GM23338 (cell line): ENCODE measurements around the gene CAMSAP1. TPM values are rescaled to one million over a fixed set of nuclear protein-coding genes. Genes with fewer than 3 reads are reported as not detected.

Experiments
- ATAC-seq: fragments of 200-7000 bp; cut with Tn5 transposase; 3 replicates; pipeline ENCODE4 v1.9.1; 2020
- DNase-seq: peaks from one replicate; pipeline ENCODE4 v3.0.0-alpha.2; 2015; ENCODE audit warnings: low spot score
- H2AFZ ChIP-seq: fragments of 200-600 bp; sonication (generic); 2 replicates; pipeline ENCODE4 v1.8.0; 2016; ENCODE audit warnings: antibody characterized with exemption, mild to moderate bottlenecking, moderate library complexity
- H3F3A ChIP-seq: fragments of 200-600 bp; sonication (generic); replicated peaks from 2 replicates; pipeline ENCODE4 v1.8.0; 2017; ENCODE audit warnings: antibody characterized with exemption, mixed run types, low read depth
- H3K27ac ChIP-seq: fragments of 200-600 bp; sonication (generic); 2 replicates; pipeline ENCODE4 v1.6.1; 2016; ENCODE audit warnings: low read depth
- H3K27me3 ChIP-seq: fragments of 200-600 bp; sonication (generic); 2 replicates; pipeline ENCODE4 v1.8.0; 2016; ENCODE audit warnings: mild to moderate bottlenecking, mixed run types, moderate library complexity; ENCODE audit not compliant: insufficient read depth
- H3K36me3 ChIP-seq: fragments of 200-600 bp; sonication (generic); 2 replicates; pipeline ENCODE4 v1.8.0; 2016; ENCODE audit warnings: mild to moderate bottlenecking; ENCODE audit not compliant: insufficient read depth
- H3K4me1 ChIP-seq: fragments of 200-600 bp; sonication (generic); 2 replicates; pipeline ENCODE4 v1.8.0; 2016; ENCODE audit warnings: mild to moderate bottlenecking, moderate library complexity; ENCODE audit not compliant: insufficient read depth
- H3K4me2 ChIP-seq: fragments of 200-600 bp; sonication (generic); 2 replicates; pipeline ENCODE4 v1.7.1; 2017; ENCODE audit warnings: mixed run types
- H3K4me3 ChIP-seq: fragments of 200-600 bp; sonication (generic); 2 replicates; pipeline ENCODE4 v1.6.1; 2016; ENCODE audit warnings: mixed run types
- H3K79me2 ChIP-seq: fragments of 200-600 bp; sonication (generic); replicated peaks from 2 replicates; pipeline ENCODE4 v1.8.0; 2017; ENCODE audit warnings: mild to moderate bottlenecking; ENCODE audit not compliant: insufficient read depth
- H3K9me2 ChIP-seq: fragments of 200-600 bp; sonication (generic); 2 replicates; pipeline ENCODE4 v1.8.0; 2017; ENCODE audit not compliant: insufficient read depth
- H4K20me1 ChIP-seq: fragments of 200-600 bp; sonication (generic); replicated peaks from 2 replicates; pipeline ENCODE4 v1.8.0; 2017; ENCODE audit warnings: mild to moderate bottlenecking; ENCODE audit not compliant: insufficient read depth
- H3K27ac Mint-ChIP-seq: 2 replicates; pipeline ENCODE4 v1.8.0; 2020; ENCODE audit warnings: inconsistent platforms, mild to moderate bottlenecking, moderate library complexity, mixed read lengths
- H3K27me3 Mint-ChIP-seq: 3 replicates; pipeline ENCODE4 v1.8.0; 2022; ENCODE audit warnings: low read depth, mild to moderate bottlenecking, moderate library complexity, mixed read lengths, inconsistent platforms; ENCODE audit not compliant: insufficient read depth, poor library complexity
- H3K36me3 Mint-ChIP-seq: 3 replicates; pipeline ENCODE4 v1.8.0; 2021; ENCODE audit warnings: low read depth, mild to moderate bottlenecking, inconsistent platforms, moderate library complexity, mixed read lengths
- H3K4me1 Mint-ChIP-seq: 3 replicates; pipeline ENCODE4 v1.8.0; 2020; ENCODE audit warnings: mild to moderate bottlenecking, inconsistent platforms, mixed read lengths
- H3K4me3 Mint-ChIP-seq: 3 replicates; pipeline ENCODE4 v1.8.0; 2021; ENCODE audit warnings: moderate library complexity, mild to moderate bottlenecking, inconsistent platforms, mixed read lengths
- H3K9me3 Mint-ChIP-seq: 3 replicates; pipeline ENCODE4 v1.8.0; 2020; ENCODE audit warnings: moderate library complexity, mild to moderate bottlenecking, inconsistent platforms, mixed read lengths
- CREB1 ChIP-seq: fragments of 250-450 bp; sonication (Bioruptor Pico); IDR thresholded peaks from 2 replicates; pipeline ENCODE4 v1.5.0; 2020; ENCODE audit warnings: low read depth, mild to moderate bottlenecking, moderate library complexity
- EZH2 ChIP-seq: fragments of 200-600 bp; sonication (generic); IDR thresholded peaks from one replicate; pipeline ENCODE4 v1.8.0; 2017; ENCODE audit warnings: antibody characterized with exemption, mild to moderate bottlenecking, low read depth; ENCODE audit not compliant: unreplicated experiment
- EZH2phosphoT487 ChIP-seq: fragments of 200-600 bp; sonication (generic); IDR thresholded peaks from one replicate; pipeline ENCODE4 v1.8.1; 2018; ENCODE audit warnings: antibody characterized with exemption; ENCODE audit not compliant: unreplicated experiment
- JUNB ChIP-seq: IDR thresholded peaks from one replicate; pipeline ENCODE4 v1.6.1; 2016; ENCODE audit warnings: antibody characterized with exemption; ENCODE audit not compliant: unreplicated experiment
- NANOG ChIP-seq: IDR thresholded peaks from 2 replicates; pipeline ENCODE4 v1.6.1; 2016; ENCODE audit warnings: antibody characterized with exemption, borderline replicate concordance
- POLR2AphosphoS5 ChIP-seq: IDR thresholded peaks from 2 replicates; pipeline ENCODE4 v1.6.1; 2016; ENCODE audit warnings: antibody characterized with exemption, low read depth
- STAT1 ChIP-seq: IDR thresholded peaks from one replicate; pipeline ENCODE4 v1.6.1; 2016; ENCODE audit warnings: antibody characterized with exemption; ENCODE audit not compliant: unreplicated experiment
- ZNF114 ChIP-seq: fragments of 250-450 bp; sonication (Bioruptor Pico); IDR thresholded peaks from 2 replicates; pipeline ENCODE4 v1.5.0; 2020; ENCODE audit warnings: mild to moderate bottlenecking, moderate library complexity
- ZNF331 ChIP-seq: fragments of 250-450 bp; sonication (Bioruptor Pico); IDR thresholded peaks from 2 replicates; pipeline ENCODE4 v1.5.0; 2020; ENCODE audit warnings: low read depth, mild to moderate bottlenecking, moderate library complexity
- polyA plus RNA-seq: library from polyadenylated mRNA; unstranded; fragments of >200 nt; fragmentation: Nextera tagmentation; extraction: Ambion mirVana; gene quantifications from 2 replicates; pipeline ENCODE4 v1.2.1, GENCODE V29; 2016
- total RNA-seq: library from RNA; depleted of rRNA; stranded (reverse); fragments of >200 nt; shearing (Covaris generic); gene quantifications from 2 replicates; pipeline ENCODE4 v1.2.3, GENCODE V29; 2014
- TF ChIP-seq, protein P1 (sequence below): IDR thresholded peaks from 2 replicates; pipeline ENCODE4 v1.6.1; 2016; ENCODE audit warnings: antibody characterized with exemption
- TF ChIP-seq, protein P2 (sequence below): fragments of 250-450 bp; sonication (Bioruptor Pico); IDR thresholded peaks from 2 replicates; pipeline ENCODE4 v1.5.0; 2020; ENCODE audit warnings: mild to moderate bottlenecking, moderate library complexity
- TF ChIP-seq, protein P3 (sequence below), 2 experiments: fragments of 200-600 bp in 1 of 2; sonication (generic) in 1 of 2; conservative IDR thresholded peaks; 2 replicates each; pipeline versions ENCODE4 v1.5.1 to v1.6.1; 2016 to 2017; ENCODE audit warnings: antibody characterized with exemption in 2 of 2, low read depth in 2 of 2, mild to moderate bottlenecking in 2 of 2, moderate library complexity in 1 of 2
- TF ChIP-seq, protein P4 (sequence below): IDR thresholded peaks from one replicate; pipeline ENCODE4 v1.6.1; 2018; ENCODE audit warnings: antibody characterized with exemption; ENCODE audit not compliant: unreplicated experiment

Gene CAMSAP1
- total and polyA plus RNA-seq, 2 experiments from 2014 or later = 6.9 to 75.4 TPM

DNA sequence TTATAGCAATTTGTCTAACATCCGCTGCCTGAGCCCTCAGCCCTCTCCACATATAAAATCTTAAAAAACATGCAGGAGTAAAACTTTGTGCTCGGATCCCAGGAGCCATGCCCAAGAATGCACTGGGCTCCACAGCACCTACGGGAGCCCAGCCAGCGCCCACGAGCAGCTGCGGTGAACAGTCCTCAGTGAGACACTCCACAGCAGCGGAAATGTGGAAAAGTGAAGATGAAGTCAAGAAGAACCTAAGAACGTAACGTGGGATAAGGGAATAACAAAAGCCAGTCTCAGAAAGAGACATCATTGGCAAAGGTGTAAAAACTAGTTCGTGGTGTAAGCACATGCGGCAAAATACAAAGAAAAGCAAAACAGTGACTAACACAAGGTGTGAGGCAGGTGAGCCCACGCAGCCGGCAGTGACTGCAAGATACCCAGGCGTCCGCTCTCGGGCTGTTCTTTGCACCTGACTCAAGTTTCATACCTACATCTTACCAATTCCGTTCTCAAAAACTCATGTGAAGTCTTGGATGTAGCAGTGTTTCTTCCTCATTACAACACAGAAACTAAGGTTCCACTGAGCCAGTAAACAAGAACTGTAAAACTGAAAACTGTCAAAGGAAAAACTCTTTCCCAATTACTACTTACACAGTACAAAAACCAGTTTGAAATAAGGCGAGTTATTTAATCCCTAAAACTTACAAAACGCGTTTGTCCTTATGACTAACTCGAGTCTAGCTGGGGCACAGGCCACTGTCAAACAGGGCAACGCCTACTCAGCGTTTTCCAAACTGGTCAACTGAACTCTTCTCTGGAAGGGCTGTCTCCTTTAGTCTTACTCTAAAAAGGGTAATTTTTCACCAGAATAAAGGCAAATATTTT, 1.7 kb downstream of the CAMSAP1 start:
- peaks cover 40% of the 10 kb centered on the region for H3K4me1 Mint-ChIP-seq
- Histone ChIP-seq H4K20me1 (peaks cover 67% of the 10 kb centered on the region), H3K27ac (no peak overlapping the region), H3K27me3 (peaks cover 9% of the 10 kb centered on the region; the same call in 1 of the 2 replicates), H3K4me1 (peaks cover 40% of the 10 kb centered on the region), H2AFZ (no peak overlapping the region), H3K4me2 (peak overlapping the region; percentile 82), H3K79me2 (peaks cover 82% of the 10 kb centered on the region), H3K4me3 (peak overlapping the region; percentile 63), H3K9me2 (no peaks in the 10 kb centered on the region), H3K36me3 (peaks cover 6% of the 10 kb centered on the region; the same call in 1 of the 2 replicates), H3F3A (0 out of 2 replicates have a peak, but pooled peaks cover 2% of the 10 kb centered on the region)
- H3K9me3 Mint-ChIP-seq = peaks cover 11% of the 10 kb centered on the region
- H3K27ac Mint-ChIP-seq = no peak overlapping the region; the same call in 1 of the 2 replicates
- H3K27me3 Mint-ChIP-seq = peaks cover 9% of the 10 kb centered on the region
- ATAC-seq = no peak
- DNase-seq = no peak
- H3K36me3 Mint-ChIP-seq = peaks cover 54% of the 10 kb centered on the region
- H3K4me3 Mint-ChIP-seq = peak overlapping the region; percentile 91
- TF ChIP-seq EZH2 = no peak
- no peak for TF ChIP-seq POLR2AphosphoS5
- TF ChIP-seq ZNF114 (CRISPR knock-in tag) = no peak
- TF ChIP-seq CREB1 (CRISPR knock-in tag) = no peak
- TF ChIP-seq EZH2phosphoT487 = no peak
- TF ChIP-seq STAT1 = no peak
- TF ChIP-seq, protein P1, sequence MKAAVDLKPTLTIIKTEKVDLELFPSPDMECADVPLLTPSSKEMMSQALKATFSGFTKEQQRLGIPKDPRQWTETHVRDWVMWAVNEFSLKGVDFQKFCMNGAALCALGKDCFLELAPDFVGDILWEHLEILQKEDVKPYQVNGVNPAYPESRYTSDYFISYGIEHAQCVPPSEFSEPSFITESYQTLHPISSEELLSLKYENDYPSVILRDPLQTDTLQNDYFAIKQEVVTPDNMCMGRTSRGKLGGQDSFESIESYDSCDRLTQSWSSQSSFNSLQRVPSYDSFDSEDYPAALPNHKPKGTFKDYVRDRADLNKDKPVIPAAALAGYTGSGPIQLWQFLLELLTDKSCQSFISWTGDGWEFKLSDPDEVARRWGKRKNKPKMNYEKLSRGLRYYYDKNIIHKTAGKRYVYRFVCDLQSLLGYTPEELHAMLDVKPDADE = no peak
- no peak for TF ChIP-seq ZNF331 (CRISPR knock-in tag)
- TF ChIP-seq NANOG = no peak
- TF ChIP-seq JUNB = no peak
- TF ChIP-seq, protein P2, sequence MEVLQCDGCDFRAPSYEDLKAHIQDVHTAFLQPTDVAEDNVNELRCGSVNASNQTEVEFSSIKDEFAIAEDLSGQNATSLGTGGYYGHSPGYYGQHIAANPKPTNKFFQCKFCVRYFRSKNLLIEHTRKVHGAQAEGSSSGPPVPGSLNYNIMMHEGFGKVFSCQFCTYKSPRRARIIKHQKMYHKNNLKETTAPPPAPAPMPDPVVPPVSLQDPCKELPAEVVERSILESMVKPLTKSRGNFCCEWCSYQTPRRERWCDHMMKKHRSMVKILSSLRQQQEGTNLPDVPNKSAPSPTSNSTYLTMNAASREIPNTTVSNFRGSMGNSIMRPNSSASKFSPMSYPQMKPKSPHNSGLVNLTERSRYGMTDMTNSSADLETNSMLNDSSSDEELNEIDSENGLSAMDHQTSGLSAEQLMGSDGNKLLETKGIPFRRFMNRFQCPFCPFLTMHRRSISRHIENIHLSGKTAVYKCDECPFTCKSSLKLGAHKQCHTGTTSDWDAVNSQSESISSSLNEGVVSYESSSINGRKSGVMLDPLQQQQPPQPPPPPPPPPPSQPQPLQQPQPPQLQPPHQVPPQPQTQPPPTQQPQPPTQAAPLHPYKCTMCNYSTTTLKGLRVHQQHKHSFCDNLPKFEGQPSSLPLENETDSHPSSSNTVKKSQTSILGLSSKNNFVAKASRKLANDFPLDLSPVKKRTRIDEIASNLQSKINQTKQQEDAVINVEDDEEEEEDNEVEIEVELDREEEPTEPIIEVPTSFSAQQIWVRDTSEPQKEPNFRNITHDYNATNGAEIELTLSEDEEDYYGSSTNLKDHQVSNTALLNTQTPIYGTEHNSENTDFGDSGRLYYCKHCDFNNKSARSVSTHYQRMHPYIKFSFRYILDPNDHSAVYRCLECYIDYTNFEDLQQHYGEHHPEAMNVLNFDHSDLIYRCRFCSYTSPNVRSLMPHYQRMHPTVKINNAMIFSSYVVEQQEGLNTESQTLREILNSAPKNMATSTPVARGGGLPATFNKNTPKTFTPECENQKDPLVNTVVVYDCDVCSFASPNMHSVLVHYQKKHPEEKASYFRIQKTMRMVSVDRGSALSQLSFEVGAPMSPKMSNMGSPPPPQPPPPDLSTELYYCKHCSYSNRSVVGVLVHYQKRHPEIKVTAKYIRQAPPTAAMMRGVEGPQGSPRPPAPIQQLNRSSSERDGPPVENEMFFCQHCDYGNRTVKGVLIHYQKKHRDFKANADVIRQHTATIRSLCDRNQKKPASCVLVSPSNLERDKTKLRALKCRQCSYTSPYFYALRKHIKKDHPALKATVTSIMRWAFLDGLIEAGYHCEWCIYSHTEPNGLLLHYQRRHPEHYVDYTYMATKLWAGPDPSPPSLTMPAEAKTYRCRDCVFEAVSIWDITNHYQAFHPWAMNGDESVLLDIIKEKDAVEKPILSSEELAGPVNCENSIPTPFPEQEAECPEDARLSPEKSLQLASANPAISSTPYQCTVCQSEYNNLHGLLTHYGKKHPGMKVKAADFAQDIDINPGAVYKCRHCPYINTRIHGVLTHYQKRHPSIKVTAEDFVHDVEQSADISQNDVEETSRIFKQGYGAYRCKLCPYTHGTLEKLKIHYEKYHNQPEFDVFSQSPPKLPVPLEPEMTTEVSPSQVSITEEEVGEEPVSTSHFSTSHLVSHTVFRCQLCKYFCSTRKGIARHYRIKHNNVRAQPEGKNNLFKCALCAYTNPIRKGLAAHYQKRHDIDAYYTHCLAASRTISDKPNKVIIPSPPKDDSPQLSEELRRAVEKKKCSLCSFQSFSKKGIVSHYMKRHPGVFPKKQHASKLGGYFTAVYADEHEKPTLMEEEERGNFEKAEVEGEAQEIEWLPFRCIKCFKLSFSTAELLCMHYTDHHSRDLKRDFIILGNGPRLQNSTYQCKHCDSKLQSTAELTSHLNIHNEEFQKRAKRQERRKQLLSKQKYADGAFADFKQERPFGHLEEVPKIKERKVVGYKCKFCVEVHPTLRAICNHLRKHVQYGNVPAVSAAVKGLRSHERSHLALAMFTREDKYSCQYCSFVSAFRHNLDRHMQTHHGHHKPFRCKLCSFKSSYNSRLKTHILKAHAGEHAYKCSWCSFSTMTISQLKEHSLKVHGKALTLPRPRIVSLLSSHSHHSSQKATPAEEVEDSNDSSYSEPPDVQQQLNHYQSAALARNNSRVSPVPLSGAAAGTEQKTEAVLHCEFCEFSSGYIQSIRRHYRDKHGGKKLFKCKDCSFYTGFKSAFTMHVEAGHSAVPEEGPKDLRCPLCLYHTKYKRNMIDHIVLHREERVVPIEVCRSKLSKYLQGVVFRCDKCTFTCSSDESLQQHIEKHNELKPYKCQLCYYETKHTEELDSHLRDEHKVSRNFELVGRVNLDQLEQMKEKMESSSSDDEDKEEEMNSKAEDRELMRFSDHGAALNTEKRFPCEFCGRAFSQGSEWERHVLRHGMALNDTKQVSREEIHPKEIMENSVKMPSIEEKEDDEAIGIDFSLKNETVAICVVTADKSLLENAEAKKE (CRISPR knock-in tag) = no peak
- TF ChIP-seq, protein P3, sequence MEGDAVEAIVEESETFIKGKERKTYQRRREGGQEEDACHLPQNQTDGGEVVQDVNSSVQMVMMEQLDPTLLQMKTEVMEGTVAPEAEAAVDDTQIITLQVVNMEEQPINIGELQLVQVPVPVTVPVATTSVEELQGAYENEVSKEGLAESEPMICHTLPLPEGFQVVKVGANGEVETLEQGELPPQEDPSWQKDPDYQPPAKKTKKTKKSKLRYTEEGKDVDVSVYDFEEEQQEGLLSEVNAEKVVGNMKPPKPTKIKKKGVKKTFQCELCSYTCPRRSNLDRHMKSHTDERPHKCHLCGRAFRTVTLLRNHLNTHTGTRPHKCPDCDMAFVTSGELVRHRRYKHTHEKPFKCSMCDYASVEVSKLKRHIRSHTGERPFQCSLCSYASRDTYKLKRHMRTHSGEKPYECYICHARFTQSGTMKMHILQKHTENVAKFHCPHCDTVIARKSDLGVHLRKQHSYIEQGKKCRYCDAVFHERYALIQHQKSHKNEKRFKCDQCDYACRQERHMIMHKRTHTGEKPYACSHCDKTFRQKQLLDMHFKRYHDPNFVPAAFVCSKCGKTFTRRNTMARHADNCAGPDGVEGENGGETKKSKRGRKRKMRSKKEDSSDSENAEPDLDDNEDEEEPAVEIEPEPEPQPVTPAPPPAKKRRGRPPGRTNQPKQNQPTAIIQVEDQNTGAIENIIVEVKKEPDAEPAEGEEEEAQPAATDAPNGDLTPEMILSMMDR (conservative IDR thresholded peaks at IDR 0.05; ENCODE audit: low read depth in 2 of 2) = no peak
- TF ChIP-seq, protein P4, sequence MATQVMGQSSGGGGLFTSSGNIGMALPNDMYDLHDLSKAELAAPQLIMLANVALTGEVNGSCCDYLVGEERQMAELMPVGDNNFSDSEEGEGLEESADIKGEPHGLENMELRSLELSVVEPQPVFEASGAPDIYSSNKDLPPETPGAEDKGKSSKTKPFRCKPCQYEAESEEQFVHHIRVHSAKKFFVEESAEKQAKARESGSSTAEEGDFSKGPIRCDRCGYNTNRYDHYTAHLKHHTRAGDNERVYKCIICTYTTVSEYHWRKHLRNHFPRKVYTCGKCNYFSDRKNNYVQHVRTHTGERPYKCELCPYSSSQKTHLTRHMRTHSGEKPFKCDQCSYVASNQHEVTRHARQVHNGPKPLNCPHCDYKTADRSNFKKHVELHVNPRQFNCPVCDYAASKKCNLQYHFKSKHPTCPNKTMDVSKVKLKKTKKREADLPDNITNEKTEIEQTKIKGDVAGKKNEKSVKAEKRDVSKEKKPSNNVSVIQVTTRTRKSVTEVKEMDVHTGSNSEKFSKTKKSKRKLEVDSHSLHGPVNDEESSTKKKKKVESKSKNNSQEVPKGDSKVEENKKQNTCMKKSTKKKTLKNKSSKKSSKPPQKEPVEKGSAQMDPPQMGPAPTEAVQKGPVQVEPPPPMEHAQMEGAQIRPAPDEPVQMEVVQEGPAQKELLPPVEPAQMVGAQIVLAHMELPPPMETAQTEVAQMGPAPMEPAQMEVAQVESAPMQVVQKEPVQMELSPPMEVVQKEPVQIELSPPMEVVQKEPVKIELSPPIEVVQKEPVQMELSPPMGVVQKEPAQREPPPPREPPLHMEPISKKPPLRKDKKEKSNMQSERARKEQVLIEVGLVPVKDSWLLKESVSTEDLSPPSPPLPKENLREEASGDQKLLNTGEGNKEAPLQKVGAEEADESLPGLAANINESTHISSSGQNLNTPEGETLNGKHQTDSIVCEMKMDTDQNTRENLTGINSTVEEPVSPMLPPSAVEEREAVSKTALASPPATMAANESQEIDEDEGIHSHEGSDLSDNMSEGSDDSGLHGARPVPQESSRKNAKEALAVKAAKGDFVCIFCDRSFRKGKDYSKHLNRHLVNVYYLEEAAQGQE = no peak
